Lung (tissue), 12 donors: Measurements from ENCODE around the gene NTM. TPM values are rescaled to one million over a fixed set of nuclear protein-coding genes. Genes with fewer than 3 reads are reported as not detected.

Source experiments
- ATAC-seq: fragments of 200-7000 bp; cut with Tn5 transposase; one replicate; pipeline ENCODE4 v1.9.1; 2020; ENCODE audit warnings: moderate number of reproducible peaks; ENCODE audit not compliant: insufficient read depth, low FRiP score
- DNase-seq, 3 donors: peaks; one replicate each; pipeline ENCODE4 v3.0.0-alpha.2; 2013 to 2017
- H3K27ac ChIP-seq, 2 donors: one replicate each; pipeline ENCODE4 v1.5.1; 2013; ENCODE audit warnings: mild to moderate bottlenecking in 2 of 2, moderate library complexity in 2 of 2, control low read depth in 1 of 2, inconsistent platforms in 1 of 2, low read depth in 1 of 2, low read length in 1 of 2
- H3K27me3 ChIP-seq, 3 donors: one replicate each; pipeline ENCODE4 v1.5.1; 2013; ENCODE audit warnings: low read length in 2 of 3; ENCODE audit not compliant: control insufficient read depth in 3 of 3, insufficient read depth in 3 of 3
- H3K36me3 ChIP-seq, 4 donors: one replicate each; pipeline ENCODE4 v1.5.1; 2013; ENCODE audit warnings: low read length in 4 of 4, mild to moderate bottlenecking in 1 of 4, moderate library complexity in 1 of 4; ENCODE audit not compliant: control insufficient read depth in 4 of 4, insufficient read depth in 4 of 4
- H3K4me1 ChIP-seq, 5 donors: one replicate each; pipeline ENCODE4 v1.5.1; 2013; ENCODE audit warnings: low read length in 5 of 5, mild to moderate bottlenecking in 2 of 5, moderate library complexity in 1 of 5; ENCODE audit not compliant: control insufficient read depth in 5 of 5, insufficient read depth in 5 of 5
- H3K4me3 ChIP-seq: one replicate; pipeline ENCODE4 v1.5.1; 2013; ENCODE audit warnings: mild to moderate bottlenecking, control low read depth, moderate library complexity
- H3K9ac ChIP-seq, 2 donors: one replicate each; pipeline ENCODE4 v1.5.1; 2013; ENCODE audit warnings: low read length in 2 of 2, control low read depth in 1 of 2; ENCODE audit not compliant: insufficient read depth in 1 of 2
- H3K9me3 ChIP-seq, 4 donors: one replicate each; pipeline ENCODE4 v1.5.1; 2013; ENCODE audit warnings: low read length in 3 of 4, mild to moderate bottlenecking in 1 of 4, moderate library complexity in 1 of 4; ENCODE audit not compliant: control insufficient read depth in 4 of 4, insufficient read depth in 3 of 4
- WGBS, 2 donors: extraction: QIAGEN DNeasy Blood & Tissue Kit; methylation state at CpG; one replicate each; pipeline ENCODE4 v1.1.7; 2013; 5-methylcytosine and 5-hydroxymethylcytosine counted together
- polyA plus RNA-seq, 2 donors: library from polyadenylated mRNA; stranded (reverse); fragments of 200-250 nt; gene quantifications; one replicate each; pipeline ENCODE4 v1.2.1, GENCODE V29; 2013
- total RNA-seq, 2 donors: library from RNA; depleted of rRNA in 1 of 2; stranded (reverse); fragments of >200 nt in 1 of 2; gene quantifications; one replicate each; pipeline ENCODE4 v1.2.1, GENCODE V29; 2014 to 2021
- TF ChIP-seq, protein P1 (sequence below): IDR thresholded peaks from 2 replicates; pipeline ENCODE4 v1.5.1; 2012; ENCODE audit warnings: mild to moderate bottlenecking; ENCODE audit errors: control extremely low read depth, extremely low read depth
- donor health status: control.
- donor health status: control.
- donor health status: Bipolar disorder and iron deficiency.
- donor health status: healthy.
- donor health status: DM: yes; HTN: yes; CAD: no.

NTM gene
- total and polyA plus RNA-seq, 4 donors, result 0.39 to 30.9 (median 7.2) TPM

DNA sequence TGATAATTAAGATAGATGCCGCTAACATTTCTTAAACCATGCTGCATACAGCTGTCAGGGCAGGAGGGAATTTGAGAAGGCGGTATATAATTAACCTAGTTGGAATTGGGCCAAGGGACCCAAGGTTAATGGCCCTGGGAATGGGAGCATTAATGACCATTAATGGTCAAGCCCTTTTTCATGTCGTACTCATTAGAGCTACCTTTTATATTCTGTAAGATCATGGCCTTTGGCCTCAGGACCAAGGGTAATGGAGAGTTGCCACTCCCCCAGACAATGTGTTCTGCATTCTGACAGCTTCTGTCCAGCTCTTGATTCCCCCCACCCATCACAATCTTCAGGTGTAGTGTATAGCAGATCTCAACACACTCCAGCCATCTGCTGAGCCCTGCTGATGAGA, 111.6 kb downstream of the NTM start:
- Histone ChIP-seq H3K27ac (no peak overlapping the region), H3K9ac (no peak overlapping the region), H3K9me3 (no peaks in the 10 kb centered on the region), H3K36me3 (no peaks in the 10 kb centered on the region), H3K4me1 (no peaks in the 10 kb centered on the region), H3K4me3 (no peak overlapping the region), H3K27me3 (no peaks in the 10 kb centered on the region)
- TF ChIP-seq, protein P1, sequence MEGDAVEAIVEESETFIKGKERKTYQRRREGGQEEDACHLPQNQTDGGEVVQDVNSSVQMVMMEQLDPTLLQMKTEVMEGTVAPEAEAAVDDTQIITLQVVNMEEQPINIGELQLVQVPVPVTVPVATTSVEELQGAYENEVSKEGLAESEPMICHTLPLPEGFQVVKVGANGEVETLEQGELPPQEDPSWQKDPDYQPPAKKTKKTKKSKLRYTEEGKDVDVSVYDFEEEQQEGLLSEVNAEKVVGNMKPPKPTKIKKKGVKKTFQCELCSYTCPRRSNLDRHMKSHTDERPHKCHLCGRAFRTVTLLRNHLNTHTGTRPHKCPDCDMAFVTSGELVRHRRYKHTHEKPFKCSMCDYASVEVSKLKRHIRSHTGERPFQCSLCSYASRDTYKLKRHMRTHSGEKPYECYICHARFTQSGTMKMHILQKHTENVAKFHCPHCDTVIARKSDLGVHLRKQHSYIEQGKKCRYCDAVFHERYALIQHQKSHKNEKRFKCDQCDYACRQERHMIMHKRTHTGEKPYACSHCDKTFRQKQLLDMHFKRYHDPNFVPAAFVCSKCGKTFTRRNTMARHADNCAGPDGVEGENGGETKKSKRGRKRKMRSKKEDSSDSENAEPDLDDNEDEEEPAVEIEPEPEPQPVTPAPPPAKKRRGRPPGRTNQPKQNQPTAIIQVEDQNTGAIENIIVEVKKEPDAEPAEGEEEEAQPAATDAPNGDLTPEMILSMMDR, result no peak
- WGBS, 2 donors, result 89 to 90% methylated on average over 3 of the region's 3 CpGs
- DNase-seq (no peak), ATAC-seq (no peak)

DNA sequence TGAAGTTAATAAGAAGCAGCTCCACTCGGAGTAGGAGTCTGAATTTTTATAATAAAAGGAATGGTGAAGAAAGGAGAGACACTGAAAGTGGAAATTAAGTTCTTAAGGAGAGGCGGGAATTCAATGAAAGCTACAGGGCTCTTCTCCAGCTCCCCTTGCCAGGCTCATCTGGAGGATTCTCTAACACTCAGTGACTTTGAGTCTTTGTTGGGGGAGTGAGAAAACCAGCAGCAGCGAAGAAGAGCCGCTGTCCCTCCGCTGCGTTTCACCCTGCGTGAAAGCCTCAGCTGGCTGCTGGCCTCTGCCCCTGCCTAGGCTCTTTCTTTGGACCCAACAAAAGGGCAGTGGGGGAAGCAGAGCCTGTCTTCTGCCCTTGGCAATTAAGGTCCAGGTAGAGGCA, 113.0 kb downstream of the NTM start:
- peaks cover 0 to 2% (median 0%) of the 10 kb centered on the region in 5 donors for H3K4me1 ChIP-seq
- TF ChIP-seq, protein P1, result no peak
- WGBS, 2 donors, result 89 to 90% methylated on average over 7 of the region's 7 CpGs
- H3K36me3 ChIP-seq, result no peaks in the 10 kb centered on the region
- no peaks in the 10 kb centered on the region for H3K9me3 ChIP-seq
- H3K27ac ChIP-seq, result no peak overlapping the region
- DNase-seq, result no peak
- ATAC-seq, result no peak
- H3K27me3 ChIP-seq, result no peaks in the 10 kb centered on the region
- H3K9ac ChIP-seq, result no peak overlapping the region
- H3K4me3 ChIP-seq, result no peak overlapping the region

DNA sequence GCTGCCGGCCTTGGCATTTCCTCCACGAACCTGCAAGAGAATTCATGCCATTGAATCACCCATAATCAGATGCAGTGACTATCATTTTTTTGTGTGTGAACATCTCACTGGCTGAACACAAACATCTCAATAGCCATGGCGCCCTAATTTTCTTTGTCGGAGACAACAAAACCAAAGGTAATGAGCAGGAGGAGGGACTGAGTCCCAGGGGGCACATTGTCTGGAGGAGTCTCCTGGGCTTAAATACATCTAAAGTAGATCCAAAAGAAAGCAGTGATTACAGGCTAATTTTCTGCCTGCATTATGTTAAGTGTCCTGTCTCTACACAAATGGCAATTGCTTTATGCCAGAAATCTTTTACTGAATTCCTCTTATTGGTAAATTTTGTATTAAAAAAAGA, 113.5 kb downstream of the NTM start:
- ATAC-seq (no peak), DNase-seq (no peak)
- H3K27me3 ChIP-seq, result no peaks in the 10 kb centered on the region
- H3K4me3 ChIP-seq, result no peak overlapping the region
- no peaks in the 10 kb centered on the region for H3K9me3 ChIP-seq
- 72 to 82% methylated on average over 4 of the region's 4 CpGs for WGBS, 2 donors
- TF ChIP-seq, protein P1, result no peak
- no peak overlapping the region for H3K27ac ChIP-seq
- H3K9ac ChIP-seq, result no peak overlapping the region
- no peaks in the 10 kb centered on the region for H3K36me3 ChIP-seq
- peaks cover 0 to 2% (median 0%) of the 10 kb centered on the region in 5 donors for H3K4me1 ChIP-seq

DNA sequence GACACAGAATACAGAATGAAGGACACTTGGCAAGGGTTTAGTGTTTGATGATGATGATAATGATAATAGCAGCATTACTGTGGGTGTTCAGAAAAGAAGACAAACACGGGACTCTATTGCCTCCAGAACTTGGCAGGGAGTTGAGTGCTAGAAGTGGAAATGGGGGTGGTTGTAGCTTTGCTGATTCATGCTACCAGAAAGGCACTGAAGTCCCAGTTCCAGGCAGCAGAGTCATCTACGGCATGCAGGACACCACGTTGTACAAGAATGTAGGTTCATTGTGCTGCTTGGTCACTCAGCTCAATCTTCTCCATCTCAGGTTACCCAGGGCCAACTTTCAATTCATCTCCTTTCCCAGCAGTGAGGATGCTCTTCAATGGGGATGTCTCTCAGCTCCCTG, 115.7 kb downstream of the NTM start:
- H3K4me3 ChIP-seq, result no peak overlapping the region
- H3K9ac ChIP-seq, result no peak overlapping the region
- WGBS, 2 donors, result 51 to 63% methylated on average over 3 of the region's 3 CpGs
- H3K4me1 ChIP-seq, result peaks cover 0 to 2% (median 0%) of the 10 kb centered on the region in 5 donors
- ATAC-seq, result no peak
- no peaks in the 10 kb centered on the region for H3K36me3 ChIP-seq
- H3K27me3 ChIP-seq, result no peaks in the 10 kb centered on the region
- peak in 1 of 3 donors; percentile 13 for DNase-seq
- no peaks in the 10 kb centered on the region for H3K9me3 ChIP-seq
- TF ChIP-seq, protein P1, result no peak
- no peak overlapping the region for H3K27ac ChIP-seq
